HG02938 (cell line): ENCODE data around the gene PTPRQ.
"Not testable (repeated sequence)": the region's sequence is repeated elsewhere in the genome, so short reads cannot be mapped to it uniquely, and the experiment has no call there.

Experiments
- ATAC-seq: cut with Tn5 transposase; IDR thresholded peaks from one replicate; pipeline ENCODE4 v1.9.1; 2021; ENCODE audit warnings: mild to moderate bottlenecking, moderate library complexity; ENCODE audit not compliant: unreplicated experiment

The PTPRQ gene, protein sequence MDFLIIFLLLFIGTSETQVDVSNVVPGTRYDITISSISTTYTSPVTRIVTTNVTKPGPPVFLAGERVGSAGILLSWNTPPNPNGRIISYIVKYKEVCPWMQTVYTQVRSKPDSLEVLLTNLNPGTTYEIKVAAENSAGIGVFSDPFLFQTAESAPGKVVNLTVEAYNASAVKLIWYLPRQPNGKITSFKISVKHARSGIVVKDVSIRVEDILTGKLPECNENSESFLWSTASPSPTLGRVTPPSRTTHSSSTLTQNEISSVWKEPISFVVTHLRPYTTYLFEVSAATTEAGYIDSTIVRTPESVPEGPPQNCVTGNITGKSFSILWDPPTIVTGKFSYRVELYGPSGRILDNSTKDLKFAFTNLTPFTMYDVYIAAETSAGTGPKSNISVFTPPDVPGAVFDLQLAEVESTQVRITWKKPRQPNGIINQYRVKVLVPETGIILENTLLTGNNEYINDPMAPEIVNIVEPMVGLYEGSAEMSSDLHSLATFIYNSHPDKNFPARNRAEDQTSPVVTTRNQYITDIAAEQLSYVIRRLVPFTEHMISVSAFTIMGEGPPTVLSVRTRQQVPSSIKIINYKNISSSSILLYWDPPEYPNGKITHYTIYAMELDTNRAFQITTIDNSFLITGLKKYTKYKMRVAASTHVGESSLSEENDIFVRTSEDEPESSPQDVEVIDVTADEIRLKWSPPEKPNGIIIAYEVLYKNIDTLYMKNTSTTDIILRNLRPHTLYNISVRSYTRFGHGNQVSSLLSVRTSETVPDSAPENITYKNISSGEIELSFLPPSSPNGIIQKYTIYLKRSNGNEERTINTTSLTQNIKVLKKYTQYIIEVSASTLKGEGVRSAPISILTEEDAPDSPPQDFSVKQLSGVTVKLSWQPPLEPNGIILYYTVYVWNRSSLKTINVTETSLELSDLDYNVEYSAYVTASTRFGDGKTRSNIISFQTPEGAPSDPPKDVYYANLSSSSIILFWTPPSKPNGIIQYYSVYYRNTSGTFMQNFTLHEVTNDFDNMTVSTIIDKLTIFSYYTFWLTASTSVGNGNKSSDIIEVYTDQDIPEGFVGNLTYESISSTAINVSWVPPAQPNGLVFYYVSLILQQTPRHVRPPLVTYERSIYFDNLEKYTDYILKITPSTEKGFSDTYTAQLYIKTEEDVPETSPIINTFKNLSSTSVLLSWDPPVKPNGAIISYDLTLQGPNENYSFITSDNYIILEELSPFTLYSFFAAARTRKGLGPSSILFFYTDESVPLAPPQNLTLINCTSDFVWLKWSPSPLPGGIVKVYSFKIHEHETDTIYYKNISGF (N-terminal part only)

GRCh38 chr12:80443974-80444666 lies at the start of gene PTPRQ:
PTPRQ (plus strand) TSS chr12:80444235; CDS start chr12:80444346, 111 bp downstream.
- ATAC-seq, result no peak

DNA sequence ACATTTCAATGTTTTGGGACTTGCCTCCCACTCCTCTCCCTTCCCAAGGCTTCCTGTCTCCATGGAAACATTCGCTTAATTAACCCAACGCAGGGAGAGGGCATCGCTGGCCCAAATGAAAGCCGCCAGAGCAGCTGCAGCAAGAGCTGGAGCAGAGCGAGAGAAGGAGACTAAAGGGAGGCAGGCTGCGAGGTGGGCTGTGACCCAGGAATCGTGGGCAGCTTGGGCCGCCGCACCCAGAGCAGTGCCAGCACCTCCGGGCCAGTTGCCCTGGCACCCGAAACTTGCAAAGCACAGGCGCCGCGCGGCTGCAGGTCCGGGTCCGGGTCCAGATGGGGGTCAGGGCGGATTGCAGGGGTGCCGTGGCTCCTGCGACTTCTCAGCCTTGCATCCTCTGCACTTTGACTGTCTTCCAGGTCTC lies 43.5 kb upstream of the PTPRQ start:
- ATAC-seq, result no peak

DNA sequence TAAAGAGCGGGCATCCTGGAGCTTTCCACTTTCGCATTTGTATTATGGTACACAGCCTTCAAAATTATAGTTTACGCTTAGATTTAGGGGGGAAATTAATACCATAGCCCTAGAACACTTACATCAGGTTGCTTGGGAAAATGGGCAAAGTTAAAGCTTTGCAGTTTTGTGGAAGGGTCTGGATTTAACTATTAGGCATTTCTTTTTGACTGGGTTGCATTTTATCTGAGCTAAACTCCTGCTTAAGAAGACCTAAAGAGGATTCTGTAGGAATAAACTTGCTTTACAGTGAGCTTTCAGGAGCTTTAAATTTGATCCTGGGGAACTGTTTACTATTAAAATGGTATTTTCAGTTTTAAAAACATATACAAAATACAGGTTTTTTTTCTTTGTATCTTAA lies 42.8 kb upstream of the PTPRQ start:
- no peak for ATAC-seq

DNA sequence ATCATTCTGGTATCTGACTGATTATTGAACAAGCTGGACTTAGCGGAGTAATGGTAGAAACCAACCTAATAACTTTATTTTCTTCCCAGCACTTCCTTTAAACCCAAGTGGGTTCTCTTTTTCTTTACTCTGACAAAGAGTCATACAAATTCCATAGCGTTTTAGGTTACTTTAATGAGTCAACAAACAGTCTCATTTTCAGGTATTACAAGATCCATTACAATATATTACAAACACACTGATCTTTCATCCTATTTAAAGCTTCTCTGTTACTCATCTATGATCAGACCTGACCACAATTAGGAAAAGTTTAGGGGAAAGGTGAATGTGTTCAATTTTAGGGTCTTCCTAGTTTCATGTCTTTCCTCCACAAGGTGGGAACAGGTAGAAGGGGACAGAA lies 39.4 kb upstream of the PTPRQ start:
- ATAC-seq, result no peak

DNA sequence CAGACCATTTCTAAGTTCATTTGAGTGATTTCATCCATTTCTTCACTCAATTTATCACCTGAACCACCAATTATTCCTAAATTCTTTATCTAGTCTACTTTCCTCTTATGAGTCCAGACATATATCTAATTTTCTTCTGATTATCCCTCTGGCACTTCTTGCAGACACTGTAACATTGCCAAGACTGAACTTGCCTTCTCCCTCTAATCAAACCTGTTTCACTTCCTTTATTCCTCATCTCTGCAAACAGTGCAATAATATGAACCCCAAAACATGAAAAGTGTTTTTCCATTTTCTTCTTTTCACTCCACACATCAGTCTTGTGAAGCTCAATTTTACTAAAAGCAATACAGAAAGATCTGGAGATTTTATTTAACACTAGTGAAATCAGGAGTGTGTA lies 37.8 kb upstream of the PTPRQ start:
- no peak for ATAC-seq

DNA sequence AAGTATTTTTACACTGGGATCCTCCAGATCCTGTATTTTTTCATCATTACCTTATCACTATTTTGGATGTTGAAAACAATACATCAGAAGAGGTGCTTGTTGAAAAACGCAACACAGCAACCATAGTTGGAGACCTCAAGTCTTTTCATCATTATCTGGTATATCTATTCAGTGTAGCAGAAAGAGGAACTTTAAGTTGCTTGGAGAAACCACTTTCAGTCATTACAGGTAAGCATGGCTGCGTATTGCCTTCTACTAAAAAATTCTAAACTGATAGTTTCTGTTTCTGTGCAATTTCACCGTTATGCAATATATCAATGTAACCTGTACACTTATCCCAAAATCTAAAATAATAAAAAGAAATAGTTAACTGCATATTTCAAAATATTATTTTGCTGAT lies 32.2 kb upstream of the PTPRQ start:
- ATAC-seq, result peak; percentile 51

DNA sequence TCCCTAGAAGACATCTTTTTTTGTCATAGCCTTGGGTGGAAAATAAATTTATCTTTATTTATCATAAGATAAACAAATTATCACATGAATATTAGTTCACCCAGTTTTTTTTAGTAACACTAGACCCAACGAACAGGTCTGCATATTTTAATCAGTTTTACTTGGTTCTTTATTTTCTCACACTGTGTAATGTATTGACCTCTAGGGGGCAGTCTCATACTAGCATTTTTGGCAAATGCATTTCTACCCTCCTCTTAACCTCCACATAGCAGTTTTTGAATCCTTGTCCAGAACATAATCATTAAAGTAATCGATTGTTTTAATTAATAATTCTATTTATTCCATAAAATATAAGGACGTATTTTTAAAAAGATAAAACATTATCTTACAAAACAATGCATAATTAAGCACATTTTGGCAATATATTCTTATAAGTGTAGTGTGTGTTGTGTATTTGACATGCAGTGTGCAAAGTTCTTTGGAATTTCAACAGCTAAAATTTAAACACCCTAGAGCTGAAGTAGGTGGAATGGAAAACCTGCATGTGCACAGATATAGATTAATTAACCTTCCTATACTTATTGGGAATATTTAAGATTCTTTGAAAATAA lies 31.6 kb upstream of the PTPRQ start:
- peak; percentile 74 for ATAC-seq

- ATAC-seq, result no peak
These were observed 30.6 kb upstream of the PTPRQ start for GRCh38 chr12:80413462-80413861.

DNA sequence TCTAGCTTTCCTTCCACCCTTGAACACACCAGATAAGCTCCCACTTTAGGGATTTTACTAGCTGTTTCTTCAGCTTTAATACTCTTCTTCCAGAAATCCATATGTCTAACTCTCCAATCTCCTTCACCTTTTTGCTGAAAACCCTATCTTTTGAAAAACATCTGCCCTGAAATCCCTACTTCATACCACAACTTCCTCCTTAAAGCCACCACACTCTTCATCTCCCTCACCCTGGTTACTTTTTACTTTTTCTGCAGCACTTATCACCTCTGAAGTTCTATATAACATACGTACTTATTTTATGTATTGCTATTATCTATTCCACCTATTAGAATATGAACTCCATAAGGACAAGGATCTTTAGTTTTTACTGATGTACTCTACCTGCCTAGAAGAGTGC lies 28.6 kb upstream of the PTPRQ start:
- no peak for ATAC-seq

DNA sequence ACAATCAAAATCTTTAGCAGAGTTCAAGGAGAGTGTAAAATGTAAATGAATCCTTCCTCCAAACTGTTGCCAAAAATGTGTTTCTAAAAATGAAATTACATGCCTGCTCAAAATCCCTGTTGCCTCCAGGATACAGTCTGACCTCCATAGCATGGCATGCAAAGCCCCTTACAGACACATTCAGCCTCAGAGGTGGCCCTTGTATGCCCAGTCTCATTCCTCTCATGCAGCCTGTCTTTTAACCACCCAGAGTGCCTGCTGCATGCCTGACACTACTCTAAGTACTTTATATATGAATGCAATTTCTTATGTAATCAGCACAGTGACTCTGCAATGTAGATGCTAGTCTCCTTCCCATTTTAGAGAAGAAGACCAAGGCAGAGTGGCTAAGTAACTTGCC lies 24.4 kb upstream of the PTPRQ start:
- ATAC-seq, result no peak

DNA sequence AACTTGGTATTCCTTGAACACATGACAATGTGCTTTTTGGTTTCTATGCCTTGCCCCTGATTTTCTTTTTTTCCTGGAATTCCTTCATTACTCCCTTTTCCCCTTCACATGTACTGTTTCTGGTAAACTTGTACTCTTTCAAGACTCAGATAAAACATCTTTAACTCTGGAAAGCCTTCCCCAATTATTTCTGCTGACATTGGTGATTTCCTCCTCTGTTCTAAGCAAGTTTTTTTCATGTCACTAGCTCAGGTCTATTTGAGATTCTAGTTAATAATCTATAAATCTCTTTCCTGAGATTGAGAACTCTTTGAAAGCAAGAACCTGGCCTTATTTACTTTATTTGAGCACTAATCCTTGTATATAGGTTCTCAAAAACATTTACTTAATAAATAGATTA lies 24.0 kb upstream of the PTPRQ start:
- ATAC-seq, result no peak

DNA sequence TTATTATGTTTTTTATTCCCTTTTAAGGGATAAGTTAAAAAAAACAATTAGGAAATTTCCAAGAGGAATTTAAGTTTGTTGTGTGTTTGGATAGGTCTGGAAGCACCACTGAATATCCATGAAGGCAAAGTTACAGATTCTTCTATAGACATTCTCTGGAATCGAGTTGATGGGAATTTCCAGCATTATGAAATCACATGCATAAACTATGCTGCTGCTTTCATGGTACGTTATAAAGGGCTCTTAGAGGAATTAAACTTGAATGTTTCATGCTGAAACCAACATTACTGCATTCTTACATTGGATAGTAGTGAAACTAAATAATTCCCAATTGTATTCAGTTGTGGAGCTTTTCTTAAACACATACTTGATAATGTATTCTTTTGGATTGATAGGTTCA lies 21.5 kb upstream of the PTPRQ start:
- no peak for ATAC-seq

- no peak for ATAC-seq
These were observed 12.0 kb upstream of the PTPRQ start for GRCh38 chr12:80432061-80432460.

- no peak for ATAC-seq
These were observed 2.1 kb upstream of the PTPRQ start for GRCh38 chr12:80441921-80442320.

DNA sequence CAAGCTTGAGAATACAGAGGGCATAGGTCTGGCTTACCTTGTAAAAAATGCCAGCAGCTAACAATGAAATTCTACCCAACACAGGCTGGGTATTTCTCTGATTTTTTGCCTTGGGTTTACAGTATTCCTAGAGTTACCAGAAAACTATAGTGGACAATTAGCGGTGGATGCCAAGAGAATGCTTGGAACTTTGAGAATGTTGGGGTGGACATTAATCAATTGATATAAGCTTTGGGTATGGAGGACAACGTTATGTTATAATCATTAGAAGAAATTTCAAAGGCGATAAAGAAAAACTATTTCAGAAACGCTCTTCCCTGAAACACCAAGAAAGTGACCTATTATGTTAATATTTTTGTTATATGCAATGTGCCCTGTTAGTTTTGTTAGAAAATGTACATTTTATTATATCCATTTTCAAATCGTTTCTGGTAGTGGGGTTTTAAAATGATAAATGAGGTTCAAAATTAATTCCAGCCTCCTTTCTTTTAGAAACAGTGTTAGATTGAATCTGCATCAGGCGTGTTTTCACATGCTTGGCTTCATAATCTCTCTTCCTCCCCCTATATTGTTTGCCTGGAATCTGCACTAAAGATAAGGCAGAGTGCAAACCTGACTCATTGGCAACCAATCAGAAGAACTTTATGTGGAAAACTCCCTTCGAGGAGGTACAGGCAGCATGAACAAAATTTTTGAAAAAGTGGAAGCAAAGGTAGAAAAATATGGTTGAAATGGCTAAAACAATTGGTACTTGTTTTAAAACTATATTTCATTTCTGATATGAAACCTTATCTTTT lies 1.4 kb upstream of the PTPRQ start:
- no peak for ATAC-seq

DNA sequence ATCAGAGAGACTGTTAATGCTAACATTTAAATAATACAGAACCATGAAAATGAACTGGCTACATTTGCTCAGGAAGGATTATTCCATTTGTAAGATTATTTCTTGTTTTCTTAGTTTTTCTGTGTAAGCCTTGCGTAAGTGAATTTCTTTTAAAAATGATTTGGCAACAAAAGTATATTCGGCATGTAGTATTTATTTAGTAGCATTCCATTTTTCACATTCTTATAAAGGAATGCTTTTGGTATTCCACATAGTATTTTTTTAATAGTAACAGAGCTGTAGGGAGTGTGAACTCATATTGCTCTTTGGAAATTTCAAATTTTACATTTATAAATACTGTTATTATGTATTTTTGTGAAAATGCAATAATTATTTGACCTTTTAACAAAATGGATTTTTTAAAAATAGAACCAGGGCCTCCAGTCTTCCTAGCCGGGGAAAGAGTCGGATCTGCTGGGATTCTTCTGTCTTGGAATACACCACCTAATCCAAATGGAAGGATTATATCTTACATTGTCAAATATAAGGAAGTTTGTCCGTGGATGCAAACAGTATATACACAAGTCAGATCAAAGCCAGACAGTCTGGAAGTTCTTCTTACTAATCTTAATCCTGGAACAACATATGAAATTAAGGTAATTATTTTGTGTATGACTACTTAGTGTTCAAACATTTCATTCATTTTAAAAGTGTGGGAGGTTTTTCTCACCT lies 1.2 kb downstream of the PTPRQ start:
- ATAC-seq, result no peak

- ATAC-seq, result no peak
These were observed 12.5 kb downstream of the PTPRQ start for GRCh38 chr12:80456513-80456912.

DNA sequence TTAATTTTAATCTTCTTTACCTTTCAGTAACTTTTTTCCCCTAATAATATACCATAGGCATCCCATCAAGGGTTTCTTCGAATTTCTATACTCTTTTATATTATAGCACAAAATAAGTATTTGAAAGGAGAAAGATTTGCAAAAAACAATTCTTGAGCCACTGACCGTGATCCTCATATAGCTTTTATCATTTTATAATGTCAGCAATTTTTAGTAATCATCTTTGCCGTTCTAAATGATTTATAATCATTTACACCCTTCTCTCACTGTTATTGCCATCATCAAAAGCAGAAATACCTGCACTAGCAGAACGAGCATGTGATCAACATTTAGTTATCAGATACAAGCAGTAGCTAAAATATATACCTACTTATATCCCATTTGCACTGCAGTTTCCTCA lies 16.9 kb downstream of the PTPRQ start:
- ATAC-seq, result no peak

DNA sequence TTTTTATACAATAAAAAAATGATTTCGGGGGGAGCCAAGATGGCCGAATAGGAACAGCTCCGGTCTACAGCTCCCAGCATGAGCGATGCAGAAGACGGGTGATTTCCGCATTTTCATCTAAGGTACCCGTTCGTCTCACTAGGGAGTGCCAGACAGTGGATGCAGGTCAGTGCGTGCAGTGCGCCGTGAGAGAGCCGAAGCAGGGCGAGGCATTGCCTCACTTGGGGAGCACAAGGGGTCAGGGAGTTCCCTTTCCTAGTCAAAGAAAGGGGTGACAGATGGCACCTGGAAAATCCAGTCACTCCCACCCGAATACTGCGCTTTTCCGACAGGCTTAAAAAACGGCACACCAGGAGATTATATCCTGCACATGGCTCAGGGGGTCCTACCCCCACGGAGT lies 17.8 kb downstream of the PTPRQ start:
- ATAC-seq, result not testable (repeated sequence)
